Breast epithelium (tissue), 4 donors: ENCODE measurements around the gene ALG12. TPM values are rescaled to one million over a fixed set of nuclear protein-coding genes. Genes with fewer than 3 reads are reported as not detected.

Experiments used
- DNase-seq, 2 donors: peaks; one replicate each; pipeline ENCODE4 v3.0.0-alpha.2; 2019; ENCODE audit warnings: low spot score in 2 of 2
- H3K27ac ChIP-seq, 2 donors: fragments of 200-600 bp; sonication (generic) in 1 of 2; one replicate each; pipeline ENCODE4 v1.5.1; 2016 to 2019; ENCODE audit warnings: mild to moderate bottlenecking in 1 of 2
- H3K27me3 ChIP-seq, 2 donors: fragments of 200-600 bp; sonication (generic) in 1 of 2; one replicate each; pipeline versions ENCODE4 v1.5.1 to v1.6.0; 2017 to 2019; ENCODE audit warnings: control low read depth in 1 of 2, mild to moderate bottlenecking in 1 of 2
- H3K36me3 ChIP-seq: fragments of 200-600 bp; one replicate; pipeline ENCODE4 v1.5.1; 2019
- H3K4me1 ChIP-seq, 2 donors: fragments of 200-600 bp; sonication (generic); one replicate each; pipeline ENCODE4 v1.5.1; 2016 to 2019; ENCODE audit warnings: control low read depth in 1 of 2
- H3K4me3 ChIP-seq, 3 donors: fragments of 200-600 bp; sonication (generic); 1 replicate in 2 of 3; 2 replicates in 1 of 3; pipeline ENCODE4 v1.5.1; 2016 to 2019; ENCODE audit warnings: mild to moderate bottlenecking in 3 of 3, moderate library complexity in 2 of 3
- H3K9me3 ChIP-seq, 2 donors: fragments of 200-600 bp; sonication (generic) in 1 of 2; one replicate each; pipeline ENCODE4 v1.5.1; 2016 to 2019; ENCODE audit warnings: control low read depth in 1 of 2
- POLR2A ChIP-seq: fragments of 450-650 bp; IDR thresholded peaks from one replicate; pipeline ENCODE4 v1.6.1; 2016; ENCODE audit warnings: antibody characterized with exemption, mild to moderate bottlenecking, moderate library complexity
- POLR2AphosphoS5 ChIP-seq, 3 donors: sonication (generic); formaldehyde crosslinking; IDR thresholded peaks; one replicate each; pipeline ENCODE4 v1.6.1; 2017; ENCODE audit warnings: antibody characterized with exemption in 3 of 3
- intact Hi-C: fragments of 100-400 bp; cut with DNase I; formaldehyde crosslinking; loops from one replicate; pipeline ENCODE4 v1.15.1; 2023; ENCODE audit warnings: low total_unique reads
- total RNA-seq, 3 donors: library from RNA; depleted of rRNA; stranded (reverse); fragments of >200 nt; gene quantifications; one replicate each; pipeline ENCODE4 v1.1.0, GENCODE V29; 2016
- TF ChIP-seq, protein P1 (sequence below), 3 donors: fragments of 450-650 bp; IDR thresholded peaks; one replicate each; pipeline ENCODE4 v1.5.1; 2016 to 2017; ENCODE audit warnings: antibody characterized with exemption in 3 of 3, mild to moderate bottlenecking in 3 of 3, moderate library complexity in 3 of 3

ALG12 gene
- total RNA-seq, 3 donors from 2014 or later: 16.6 to 22.4 (median 19.7) TPM

DNA sequence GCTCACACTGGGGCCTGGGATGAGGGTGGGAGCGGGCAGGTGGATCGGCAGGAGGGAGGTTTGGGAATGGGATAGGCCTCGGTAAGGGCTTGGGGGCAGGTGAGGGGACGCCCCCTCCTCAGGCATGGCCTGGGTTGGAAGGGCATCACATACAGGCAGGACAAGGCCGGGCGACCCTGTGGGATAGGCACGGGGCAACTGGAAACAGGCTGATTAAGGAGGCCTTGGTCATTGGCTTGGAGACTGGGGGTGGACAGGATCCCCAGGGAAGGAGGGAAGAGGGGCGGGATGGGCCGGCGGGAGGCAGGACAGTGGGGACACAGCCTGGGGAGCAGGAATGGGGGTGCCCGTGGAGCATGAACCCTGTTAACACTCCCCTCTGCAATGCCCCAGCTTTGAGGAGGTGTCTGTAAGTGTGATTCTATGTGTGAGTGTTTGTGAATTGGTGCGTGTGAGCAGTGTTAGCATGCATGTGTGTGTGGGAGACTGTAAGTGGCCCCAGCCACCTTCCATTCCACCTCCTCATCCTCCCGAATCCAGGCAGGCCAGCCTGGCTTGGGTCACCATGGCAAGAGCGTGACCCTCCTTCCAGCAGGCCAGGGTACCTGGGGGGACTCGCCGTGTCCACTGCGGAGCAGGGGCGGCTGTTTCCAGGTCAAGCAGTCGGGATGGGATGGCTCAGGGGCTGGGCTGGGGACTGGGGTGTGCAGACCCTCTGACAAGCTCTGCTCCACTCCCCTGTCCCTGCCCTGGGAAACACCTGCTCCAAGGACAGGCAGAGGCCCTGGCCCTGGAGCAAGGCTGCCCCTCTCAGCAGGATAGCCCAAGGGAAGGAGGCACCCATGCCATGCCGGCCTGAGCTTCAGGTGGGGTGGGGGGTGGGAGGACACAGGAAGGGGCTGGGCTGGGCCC is 38.9 kb upstream of the ALG12 start:
- H3K9me3 ChIP-seq: no peaks in the 10 kb centered on the region
- H3K36me3 ChIP-seq: no peaks in the 10 kb centered on the region
- intact Hi-C loops: loop anchor here (10.0 kb wide), 1 partner anchor 228 kb away; the partner anchor contains the start of gene TRABD
- no peak for DNase-seq
- no peaks in the 10 kb centered on the region for H3K27me3 ChIP-seq
- no peak overlapping the region for H3K4me3 ChIP-seq
- no peak for TF ChIP-seq POLR2A
- TF ChIP-seq POLR2AphosphoS5 (IDR thresholded peaks at IDR 0.05): no peak
- peaks cover 17 to 40% of the 10 kb centered on the region in 2 donors for H3K4me1 ChIP-seq
- peak overlapping the region; percentile 8 to 99 for H3K27ac ChIP-seq

DNA sequence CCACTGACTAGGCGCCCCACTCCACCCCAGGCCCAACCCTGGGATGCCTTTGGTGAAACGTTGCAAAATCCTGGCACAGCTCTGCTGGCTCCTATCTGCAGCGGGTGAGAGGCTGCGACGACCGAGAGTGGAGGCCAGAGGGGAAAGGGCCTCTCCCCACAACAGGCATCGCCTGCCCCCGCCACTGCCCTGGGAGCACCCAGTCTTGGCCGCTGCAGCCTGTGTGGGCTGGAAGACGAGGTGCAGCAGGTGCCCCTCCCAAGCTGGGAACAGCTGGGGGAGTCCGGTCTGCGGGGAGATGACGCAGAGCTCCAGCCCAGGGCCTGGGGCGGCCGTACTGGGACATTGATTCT is 38.2 kb upstream of the ALG12 start:
- Histone ChIP-seq H3K27me3 (no peaks in the 10 kb centered on the region), H3K4me3 (no peak overlapping the region), H3K27ac (peak overlapping the region; percentile 99), H3K9me3 (no peaks in the 10 kb centered on the region), H3K36me3 (no peaks in the 10 kb centered on the region), H3K4me1 (peaks cover 23 to 48% of the 10 kb centered on the region in 2 donors)
- intact Hi-C loops: loop anchor here (10.0 kb wide), 1 partner anchor 228 kb away; the partner anchor contains the start of gene TRABD
- no peak for DNase-seq
- TF ChIP-seq POLR2AphosphoS5 (IDR thresholded peaks at IDR 0.05) (no peak), POLR2A (no peak)
- TF ChIP-seq, protein P1, sequence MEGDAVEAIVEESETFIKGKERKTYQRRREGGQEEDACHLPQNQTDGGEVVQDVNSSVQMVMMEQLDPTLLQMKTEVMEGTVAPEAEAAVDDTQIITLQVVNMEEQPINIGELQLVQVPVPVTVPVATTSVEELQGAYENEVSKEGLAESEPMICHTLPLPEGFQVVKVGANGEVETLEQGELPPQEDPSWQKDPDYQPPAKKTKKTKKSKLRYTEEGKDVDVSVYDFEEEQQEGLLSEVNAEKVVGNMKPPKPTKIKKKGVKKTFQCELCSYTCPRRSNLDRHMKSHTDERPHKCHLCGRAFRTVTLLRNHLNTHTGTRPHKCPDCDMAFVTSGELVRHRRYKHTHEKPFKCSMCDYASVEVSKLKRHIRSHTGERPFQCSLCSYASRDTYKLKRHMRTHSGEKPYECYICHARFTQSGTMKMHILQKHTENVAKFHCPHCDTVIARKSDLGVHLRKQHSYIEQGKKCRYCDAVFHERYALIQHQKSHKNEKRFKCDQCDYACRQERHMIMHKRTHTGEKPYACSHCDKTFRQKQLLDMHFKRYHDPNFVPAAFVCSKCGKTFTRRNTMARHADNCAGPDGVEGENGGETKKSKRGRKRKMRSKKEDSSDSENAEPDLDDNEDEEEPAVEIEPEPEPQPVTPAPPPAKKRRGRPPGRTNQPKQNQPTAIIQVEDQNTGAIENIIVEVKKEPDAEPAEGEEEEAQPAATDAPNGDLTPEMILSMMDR (IDR thresholded peaks at IDR 0.05): no peak

DNA sequence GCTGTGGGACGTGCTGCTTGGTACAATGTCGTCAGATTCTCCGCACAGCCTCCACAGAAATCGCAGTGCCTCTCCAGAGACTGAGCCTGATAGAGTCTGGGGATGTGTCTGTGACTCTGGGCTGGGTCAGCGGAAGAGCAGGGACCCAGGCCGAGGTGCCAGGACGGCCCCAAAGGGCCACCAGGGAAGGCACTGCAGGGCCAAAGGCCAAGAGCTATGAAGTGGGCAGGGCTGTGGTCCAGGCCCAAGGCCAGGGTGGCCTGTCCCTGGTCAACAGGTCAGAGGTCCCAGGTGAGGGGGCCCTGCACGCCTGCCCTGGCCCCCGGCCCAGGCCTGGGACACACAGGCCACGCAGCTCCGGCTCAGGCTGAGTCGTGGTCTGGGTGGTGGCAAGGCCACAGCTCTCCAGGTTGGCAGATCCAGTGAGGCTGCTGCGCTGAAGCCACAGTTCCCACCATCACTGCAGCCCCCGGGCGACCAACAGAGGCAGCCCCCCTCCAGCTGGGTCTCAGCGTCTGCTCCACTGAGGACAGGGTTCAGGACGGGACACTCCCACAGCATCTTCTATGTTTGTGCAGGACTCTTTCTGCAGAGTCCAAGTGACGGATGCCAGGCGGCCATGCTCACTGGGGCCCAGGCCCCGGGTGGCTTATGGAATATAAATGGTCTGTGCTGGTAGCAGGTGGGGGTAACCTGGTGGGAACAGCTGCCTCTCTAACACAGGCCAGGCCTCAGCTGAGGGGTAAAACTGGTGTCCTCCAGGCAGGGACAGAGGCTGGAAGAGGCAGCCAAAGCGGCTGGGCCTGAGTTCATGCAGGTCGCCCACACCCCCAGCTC is 37.6 kb upstream of the ALG12 start:
- no peaks in the 10 kb centered on the region for H3K9me3 ChIP-seq
- intact Hi-C loops: loop anchor here (10.0 kb wide), 1 partner anchor 229 kb away; the partner anchor contains the start of gene TRABD
- peaks cover 25 to 50% of the 10 kb centered on the region in 2 donors for H3K4me1 ChIP-seq
- no peak for TF ChIP-seq POLR2A
- H3K4me3 ChIP-seq: no peak overlapping the region
- no peaks in the 10 kb centered on the region for H3K27me3 ChIP-seq
- DNase-seq: no peak
- peak overlapping the region; percentile 99 for H3K27ac ChIP-seq
- no peaks in the 10 kb centered on the region for H3K36me3 ChIP-seq

DNA sequence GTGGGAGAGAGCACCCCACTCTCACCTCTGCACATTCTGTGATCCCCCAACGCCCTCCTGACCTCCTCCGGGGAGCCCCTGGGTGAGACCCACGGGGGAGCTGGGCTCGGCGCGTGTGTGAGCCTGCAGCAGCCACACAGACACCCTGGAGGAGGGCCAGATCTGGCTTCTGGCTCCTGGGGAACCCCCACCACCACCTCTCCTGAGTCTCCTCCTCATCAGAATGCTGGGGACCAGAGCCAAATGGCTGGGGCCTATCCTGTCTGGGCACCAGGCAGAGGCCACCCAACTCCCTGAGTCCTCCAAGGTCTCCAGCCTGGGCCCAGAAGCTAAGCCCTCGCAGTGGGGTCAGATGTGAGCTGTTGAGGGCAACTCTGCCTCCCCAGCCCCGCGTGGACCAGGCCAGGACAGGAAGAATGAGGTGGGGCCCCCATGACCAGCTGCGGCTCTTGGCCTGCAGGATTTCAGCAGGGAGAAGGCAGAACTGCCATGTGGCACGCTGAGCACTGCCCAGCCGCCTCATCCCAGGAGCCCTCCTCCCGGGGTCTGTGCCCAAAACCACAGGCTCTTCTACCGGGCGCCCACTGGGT is 36.8 kb upstream of the ALG12 start:
- no peaks in the 10 kb centered on the region for H3K36me3 ChIP-seq
- DNase-seq: no peak
- no peak for TF ChIP-seq POLR2AphosphoS5 (IDR thresholded peaks at IDR 0.05)
- TF ChIP-seq, protein P1 (IDR thresholded peaks at IDR 0.05): no peak
- TF ChIP-seq POLR2A: no peak
- no peaks in the 10 kb centered on the region for H3K27me3 ChIP-seq
- H3K4me3 ChIP-seq: peak overlapping the region in 1 of 3 donors; percentile 34
- H3K27ac ChIP-seq: peak overlapping the region; percentile 99
- intact Hi-C loops: loop anchor here (10.0 kb wide), 1 partner anchor 230 kb away; the partner anchor contains the start of gene TRABD
- H3K9me3 ChIP-seq: no peaks in the 10 kb centered on the region
- H3K4me1 ChIP-seq: peaks cover 25 to 55% of the 10 kb centered on the region in 2 donors

DNA sequence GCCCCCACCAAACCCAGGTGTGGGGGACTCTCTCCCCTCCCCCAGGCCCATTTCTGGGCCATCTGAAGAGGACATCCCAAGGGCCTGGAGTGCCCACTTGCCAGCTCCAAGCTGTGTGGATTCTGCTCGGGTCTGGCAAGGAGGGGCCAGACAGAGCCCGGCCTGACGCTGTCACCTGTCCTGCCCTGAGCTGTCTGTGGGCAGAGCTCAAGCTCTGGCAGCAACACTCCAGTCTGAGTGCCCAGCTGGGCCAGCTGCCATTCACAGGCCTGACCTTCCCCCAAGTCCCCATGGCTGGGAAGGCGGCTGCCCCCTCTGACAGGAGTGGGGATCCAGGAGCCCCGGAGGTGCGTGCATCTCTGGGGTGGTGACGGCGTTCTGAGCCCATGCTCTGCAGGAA is 36.1 kb upstream of the ALG12 start:
- TF ChIP-seq, protein P1 (IDR thresholded peaks at IDR 0.05): no peak
- no peak for TF ChIP-seq POLR2AphosphoS5 (IDR thresholded peaks at IDR 0.05)
- H3K27ac ChIP-seq: peak overlapping the region; percentile 99
- intact Hi-C loops: loop anchor here (10.0 kb wide), 1 partner anchor 230 kb away; the partner anchor contains the start of gene TRABD

More for the DNA sequence above, 36.1 kb upstream of the ALG12 start:
- DNase-seq: peak; percentile 80 to 81
- Histone ChIP-seq H3K4me1 (peaks cover 23 to 51% of the 10 kb centered on the region in 2 donors), H3K36me3 (no peaks in the 10 kb centered on the region), H3K9me3 (no peaks in the 10 kb centered on the region), H3K27me3 (no peaks in the 10 kb centered on the region), H3K4me3 (peak overlapping the region in 1 of 3 donors; percentile 34)
